T-helper 2 cell treated with Interferon-gamma antibody and Interleukin-4, amounts not matched to agents 5 μg/mL and 100 μg/mL, for 36 hours (primary cell): ENCODE data around the gene KANSL1.

ENCODE experiments used
- DNase-seq: peaks from one replicate; pipeline ENCODE4 v3.0.0; 2021; ENCODE audit warnings: low spot score
- H3K27ac Mint-ChIP-seq: one replicate; pipeline ENCODE4 v1.8.0; 2021; ENCODE audit warnings: mild to moderate bottlenecking, mixed read lengths
- H3K27me3 Mint-ChIP-seq: one replicate; pipeline ENCODE4 v1.8.0; 2021; ENCODE audit warnings: low read depth, mixed read lengths
- H3K36me3 Mint-ChIP-seq: one replicate; pipeline ENCODE4 v1.8.0; 2021; ENCODE audit warnings: low read depth, mixed read lengths
- H3K4me1 Mint-ChIP-seq: one replicate; pipeline ENCODE4 v1.8.0; 2021; ENCODE audit warnings: low read depth, mixed read lengths
- H3K4me3 Mint-ChIP-seq: one replicate; pipeline ENCODE4 v1.8.0; 2022; ENCODE audit warnings: mild to moderate bottlenecking, moderate library complexity, mixed read lengths
- H3K9me3 Mint-ChIP-seq: one replicate; pipeline ENCODE4 v1.8.0; 2021; ENCODE audit warnings: mixed read lengths

Gene KANSL1

DNA sequence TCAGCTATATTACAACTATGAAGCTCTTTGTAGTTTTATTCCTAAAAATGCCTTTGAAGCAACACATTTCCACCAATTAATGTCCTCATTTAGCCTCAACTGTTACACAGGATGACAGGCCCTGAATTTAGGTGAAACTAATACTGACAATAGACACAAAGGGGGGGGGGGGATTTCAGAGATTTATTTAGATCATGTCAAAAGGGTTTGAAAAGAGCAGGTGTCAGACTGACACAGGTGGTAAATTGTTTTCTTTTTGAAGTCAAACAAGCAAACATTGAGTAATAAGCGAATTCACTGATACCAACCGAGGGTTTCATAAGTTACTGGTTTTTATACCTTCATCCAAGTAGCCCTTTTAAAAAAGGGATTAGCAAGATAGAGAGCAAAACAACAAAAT, 40.8 kb downstream of the KANSL1 start:
- no peaks in the 10 kb centered on the region for H3K9me3 Mint-ChIP-seq
- DNase-seq: no peak
- no peak overlapping the region for H3K4me3 Mint-ChIP-seq
- peaks cover 18% of the 10 kb centered on the region for H3K36me3 Mint-ChIP-seq
- no peak overlapping the region for H3K27ac Mint-ChIP-seq
- H3K4me1 Mint-ChIP-seq: peaks cover 65% of the 10 kb centered on the region
- no peaks in the 10 kb centered on the region for H3K27me3 Mint-ChIP-seq

DNA sequence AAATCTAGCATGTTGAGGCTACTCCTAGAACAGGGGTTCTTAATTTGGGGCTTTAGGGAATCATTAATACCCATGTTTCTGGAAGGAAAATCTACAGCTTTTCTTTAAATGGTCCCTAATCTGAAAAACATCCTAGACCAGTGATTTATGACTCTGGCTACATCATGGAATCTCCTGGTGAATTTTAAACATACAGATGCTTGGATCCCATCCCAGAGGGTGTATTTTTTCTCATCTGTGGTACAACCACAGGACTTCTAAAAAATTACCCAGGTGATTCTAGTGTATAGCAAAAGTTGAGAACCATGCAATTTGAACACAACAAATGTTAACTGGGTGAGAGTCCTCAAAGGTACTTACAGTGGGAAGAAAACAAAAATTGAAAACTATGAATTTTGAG, 41.5 kb downstream of the KANSL1 start:
- no peaks in the 10 kb centered on the region for H3K9me3 Mint-ChIP-seq
- no peak for DNase-seq
- peaks cover 21% of the 10 kb centered on the region for H3K36me3 Mint-ChIP-seq
- no peaks in the 10 kb centered on the region for H3K27me3 Mint-ChIP-seq
- no peak overlapping the region for H3K27ac Mint-ChIP-seq
- no peak overlapping the region for H3K4me3 Mint-ChIP-seq
- H3K4me1 Mint-ChIP-seq: peaks cover 63% of the 10 kb centered on the region

DNA sequence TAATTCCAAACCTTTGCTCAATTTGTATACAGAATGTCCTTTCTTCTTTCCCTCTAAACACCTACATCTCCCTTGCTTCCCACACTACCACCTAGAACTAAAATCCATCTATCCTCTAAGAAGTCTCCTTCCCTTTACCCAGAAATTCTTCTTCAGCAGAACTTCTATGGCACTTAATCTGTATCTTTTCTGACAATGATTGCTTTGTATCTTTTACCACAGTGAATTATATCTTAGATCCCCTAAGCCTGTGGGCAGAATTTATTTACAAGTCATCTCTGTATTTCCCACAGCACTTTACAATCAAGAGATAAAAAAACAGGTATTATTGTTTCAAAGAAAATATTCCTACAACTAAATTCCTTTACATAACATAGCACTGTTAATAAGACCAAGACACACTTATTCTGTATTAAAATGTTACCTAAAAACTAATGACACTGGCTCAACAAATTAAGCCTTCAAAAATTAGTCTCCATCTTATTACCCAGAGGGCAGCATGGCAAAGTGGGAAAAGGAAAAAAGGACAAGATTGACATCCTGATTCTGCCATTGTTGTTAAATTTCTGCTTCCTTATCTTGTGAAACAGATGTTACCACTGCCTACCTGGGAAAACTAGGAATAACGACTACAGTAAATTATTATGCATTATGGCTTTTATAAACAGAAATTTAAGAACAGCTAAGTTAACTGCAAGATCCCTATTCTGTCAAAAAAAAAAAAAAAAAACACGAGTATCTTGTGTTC, 42.8 kb downstream of the KANSL1 start:
- Mint-ChIP-seq H3K4me1 (peaks cover 57% of the 10 kb centered on the region), H3K36me3 (peaks cover 22% of the 10 kb centered on the region), H3K9me3 (no peaks in the 10 kb centered on the region), H3K27me3 (no peaks in the 10 kb centered on the region), H3K27ac (no peak overlapping the region), H3K4me3 (no peak overlapping the region)
- no peak for DNase-seq

DNA sequence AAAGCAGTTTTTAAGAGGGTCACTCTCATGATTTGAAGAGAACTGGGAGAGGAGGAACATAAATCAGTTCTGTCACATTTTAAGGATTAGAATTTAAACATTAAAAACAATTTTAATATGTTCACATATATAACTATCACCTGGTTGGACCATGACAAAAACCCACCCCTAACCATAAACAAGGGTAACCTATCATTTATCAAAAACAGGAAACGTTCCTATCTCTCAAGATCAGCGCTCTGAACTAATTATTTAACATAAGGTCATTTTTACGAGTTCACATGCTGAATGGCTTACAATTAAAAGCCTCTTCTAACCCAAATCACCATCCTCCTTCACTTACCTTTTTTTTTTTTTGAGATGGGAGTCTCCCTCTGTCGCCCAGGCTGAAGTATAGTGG, 45.0 kb downstream of the KANSL1 start:
- Mint-ChIP-seq H3K4me1 (peaks cover 58% of the 10 kb centered on the region), H3K4me3 (no peak overlapping the region), H3K36me3 (peaks cover 20% of the 10 kb centered on the region), H3K27me3 (no peaks in the 10 kb centered on the region), H3K27ac (no peak overlapping the region), H3K9me3 (no peaks in the 10 kb centered on the region)
- DNase-seq: no peak

DNA sequence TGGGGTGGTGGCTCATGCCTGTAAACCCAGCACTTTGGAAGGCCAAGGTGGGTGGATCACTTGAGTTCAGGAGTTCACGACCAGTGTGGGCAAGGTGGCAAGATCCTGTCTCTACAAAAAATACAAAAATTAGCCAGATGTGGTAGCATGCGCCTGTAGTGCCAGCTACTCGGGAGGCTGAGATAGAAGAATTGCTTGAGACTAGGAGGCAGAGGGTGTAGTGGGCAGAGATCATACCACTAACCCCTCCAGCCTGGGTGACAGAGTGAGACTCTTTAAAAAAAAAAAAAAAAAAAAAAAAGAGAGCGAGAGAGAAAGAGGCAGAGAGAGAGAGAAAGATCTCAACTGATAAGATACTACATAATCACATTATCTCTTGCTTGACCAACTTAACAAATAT, 45.9 kb downstream of the KANSL1 start:
- Mint-ChIP-seq H3K27me3 (no peaks in the 10 kb centered on the region), H3K36me3 (peaks cover 19% of the 10 kb centered on the region), H3K4me1 (peaks cover 56% of the 10 kb centered on the region), H3K9me3 (no peaks in the 10 kb centered on the region), H3K27ac (no peak overlapping the region), H3K4me3 (peak overlapping the region; percentile 5)
- DNase-seq: peak; percentile 30

DNA sequence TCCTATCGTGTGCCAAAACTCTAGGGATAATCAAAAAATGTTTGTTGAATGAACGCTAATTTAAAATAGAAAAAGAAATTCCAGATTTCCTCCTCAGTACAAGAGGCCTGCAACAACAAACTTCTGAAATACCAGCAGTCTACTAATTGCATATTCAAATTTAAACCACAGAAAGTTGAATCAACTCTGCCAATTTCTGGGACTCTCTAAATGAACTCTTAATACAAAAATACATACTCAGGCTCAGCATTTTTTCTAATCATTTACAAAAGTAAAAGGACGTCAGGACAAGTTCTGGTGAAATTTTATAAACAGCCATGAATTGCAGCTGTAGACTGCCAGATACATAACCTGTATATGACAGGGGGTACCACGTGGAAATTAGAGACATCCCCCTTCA, 49.0 kb downstream of the KANSL1 start:
- H3K9me3 Mint-ChIP-seq: no peaks in the 10 kb centered on the region
- H3K4me1 Mint-ChIP-seq: peaks cover 60% of the 10 kb centered on the region
- H3K36me3 Mint-ChIP-seq: peaks cover 12% of the 10 kb centered on the region
- no peak for DNase-seq
- no peaks in the 10 kb centered on the region for H3K27me3 Mint-ChIP-seq
- no peak overlapping the region for H3K4me3 Mint-ChIP-seq
- H3K27ac Mint-ChIP-seq: no peak overlapping the region

DNA sequence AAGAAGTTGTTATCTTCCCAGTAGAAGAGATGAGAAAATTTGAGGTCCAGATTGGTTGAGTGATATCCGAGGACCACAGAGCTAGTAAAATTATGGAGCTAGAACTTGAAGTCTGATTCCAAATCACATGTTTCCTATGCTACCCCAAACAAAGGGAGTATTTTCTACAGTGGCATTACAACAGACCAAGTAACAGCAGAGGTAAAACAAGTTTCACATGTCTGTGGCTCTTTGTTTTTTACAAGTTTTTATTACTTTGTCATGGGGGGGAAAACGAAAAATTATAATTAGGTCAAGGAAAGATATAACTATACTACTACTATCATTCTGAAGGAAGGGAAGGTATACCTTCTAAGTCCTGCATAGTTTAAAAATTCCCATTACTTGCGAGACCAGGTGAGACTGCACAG, 49.4 kb downstream of the KANSL1 start:
- H3K36me3 Mint-ChIP-seq: peaks cover 12% of the 10 kb centered on the region
- no peak overlapping the region for H3K27ac Mint-ChIP-seq
- H3K27me3 Mint-ChIP-seq: no peaks in the 10 kb centered on the region
- no peak overlapping the region for H3K4me3 Mint-ChIP-seq
- no peak for DNase-seq
- no peaks in the 10 kb centered on the region for H3K9me3 Mint-ChIP-seq
- H3K4me1 Mint-ChIP-seq: peaks cover 61% of the 10 kb centered on the region

DNA sequence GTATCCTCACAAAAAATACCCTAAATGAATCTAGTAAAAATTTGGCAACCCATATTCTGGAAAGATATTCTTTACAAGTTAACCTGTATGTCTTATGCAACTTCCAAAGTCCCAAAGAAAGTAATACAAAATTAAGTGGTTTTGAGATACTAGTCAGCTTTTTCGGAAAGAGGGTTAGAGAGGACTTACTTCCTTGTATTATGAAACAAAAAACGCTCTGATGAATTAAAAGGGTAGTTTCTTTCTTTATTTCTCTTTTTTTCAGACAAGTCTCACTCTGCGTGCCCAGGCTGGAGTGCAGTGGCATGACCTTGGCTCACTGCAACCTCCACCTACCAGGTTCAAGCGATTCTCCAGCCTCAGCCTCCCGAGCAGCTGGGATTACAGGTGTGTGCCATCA, 51.6 kb downstream of the KANSL1 start:
- peaks cover 63% of the 10 kb centered on the region for H3K4me1 Mint-ChIP-seq
- no peak for DNase-seq
- H3K9me3 Mint-ChIP-seq: no peaks in the 10 kb centered on the region
- H3K36me3 Mint-ChIP-seq: peaks cover 11% of the 10 kb centered on the region
- no peaks in the 10 kb centered on the region for H3K27me3 Mint-ChIP-seq
- H3K27ac Mint-ChIP-seq: no peak overlapping the region
- no peak overlapping the region for H3K4me3 Mint-ChIP-seq

DNA sequence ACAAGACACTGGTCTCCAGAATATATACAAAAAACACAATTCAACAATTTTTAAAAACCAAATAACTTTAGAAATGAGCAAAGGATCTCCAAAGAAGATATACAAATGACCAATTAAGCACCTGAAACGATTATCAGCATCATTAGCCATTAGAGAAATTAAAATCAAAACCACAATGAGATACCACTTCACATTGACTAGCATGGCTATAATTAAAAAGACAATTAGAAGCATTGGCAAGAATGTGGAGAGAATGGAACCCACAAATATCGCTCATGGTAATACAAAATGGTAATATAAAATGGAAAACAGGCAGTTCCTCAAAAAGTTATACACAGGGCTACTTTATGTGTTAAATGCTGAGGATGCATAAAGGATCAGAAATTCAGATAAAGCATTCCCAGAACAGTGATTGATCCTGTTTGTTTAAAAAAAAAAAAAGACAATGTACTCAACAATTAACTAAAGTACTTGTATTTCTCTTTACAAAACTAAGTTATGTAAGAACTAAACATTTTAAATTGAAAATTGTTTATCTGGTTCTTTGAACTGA, 52.5 kb downstream of the KANSL1 start:
- Mint-ChIP-seq H3K4me1 (peaks cover 67% of the 10 kb centered on the region), H3K27ac (no peak overlapping the region), H3K27me3 (no peaks in the 10 kb centered on the region), H3K36me3 (peaks cover 12% of the 10 kb centered on the region), H3K9me3 (no peaks in the 10 kb centered on the region), H3K4me3 (no peak overlapping the region)
- no peak for DNase-seq

DNA sequence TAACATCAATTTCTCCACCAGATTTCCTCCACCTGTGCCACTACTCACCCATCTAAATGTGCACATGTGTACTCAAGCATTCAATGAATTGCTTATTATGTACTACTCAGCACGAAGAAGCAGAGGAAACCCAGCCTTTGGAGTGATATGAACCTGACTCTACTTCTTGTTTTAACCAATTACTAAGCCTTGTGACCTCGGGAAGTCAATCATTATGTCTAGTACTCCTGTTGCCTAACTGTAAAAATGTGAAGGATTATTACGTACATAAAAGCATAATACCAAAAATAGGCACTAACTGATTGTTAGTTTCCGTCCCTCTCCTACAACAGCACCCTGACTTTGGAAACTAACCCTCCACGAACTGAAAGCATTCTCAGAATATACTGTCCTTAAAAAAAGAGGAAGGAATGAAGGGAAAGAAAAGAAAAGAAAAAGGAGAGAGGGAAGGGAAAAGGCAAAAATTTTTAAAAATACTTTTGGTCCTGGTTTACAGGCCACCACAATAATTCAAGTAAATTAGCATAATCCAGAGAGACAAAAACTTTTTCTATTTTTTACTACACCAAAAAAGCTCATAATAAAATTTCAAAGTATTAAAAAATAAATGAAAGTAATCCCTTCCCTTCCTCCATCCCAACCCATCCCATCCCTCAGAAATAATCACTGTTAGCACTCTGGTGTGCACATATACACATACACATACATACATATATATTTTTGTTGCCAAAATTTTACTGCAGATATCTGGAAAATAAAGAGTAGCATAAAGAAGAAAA, 53.6 kb downstream of the KANSL1 start:
- no peaks in the 10 kb centered on the region for H3K27me3 Mint-ChIP-seq
- no peak for DNase-seq
- H3K36me3 Mint-ChIP-seq: peaks cover 15% of the 10 kb centered on the region
- no peaks in the 10 kb centered on the region for H3K9me3 Mint-ChIP-seq
- no peak overlapping the region for H3K27ac Mint-ChIP-seq
- H3K4me3 Mint-ChIP-seq: no peak overlapping the region
- H3K4me1 Mint-ChIP-seq: peaks cover 61% of the 10 kb centered on the region

DNA sequence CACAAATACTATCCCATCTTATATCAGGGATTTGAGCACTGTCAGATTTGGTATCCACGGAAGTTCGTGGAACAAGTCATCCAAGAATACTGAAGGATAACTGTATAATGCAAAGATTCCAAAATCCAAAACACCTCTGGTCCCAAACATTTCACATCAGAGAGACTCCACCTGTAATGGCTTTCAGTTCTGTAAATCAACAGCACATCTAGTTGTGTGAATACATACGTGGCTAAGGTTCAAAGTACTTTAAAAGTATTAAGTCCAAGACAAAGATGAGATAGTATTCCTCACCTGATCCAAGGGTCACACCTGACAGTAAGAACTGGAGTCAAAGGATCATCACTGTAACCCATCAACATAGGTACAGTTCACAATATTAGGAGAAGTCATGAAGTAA, 54.8 kb downstream of the KANSL1 start:
- Mint-ChIP-seq H3K36me3 (peaks cover 18% of the 10 kb centered on the region), H3K4me1 (peaks cover 57% of the 10 kb centered on the region), H3K9me3 (no peaks in the 10 kb centered on the region), H3K27me3 (no peaks in the 10 kb centered on the region), H3K27ac (no peak overlapping the region), H3K4me3 (no peak overlapping the region)
- no peak for DNase-seq

DNA sequence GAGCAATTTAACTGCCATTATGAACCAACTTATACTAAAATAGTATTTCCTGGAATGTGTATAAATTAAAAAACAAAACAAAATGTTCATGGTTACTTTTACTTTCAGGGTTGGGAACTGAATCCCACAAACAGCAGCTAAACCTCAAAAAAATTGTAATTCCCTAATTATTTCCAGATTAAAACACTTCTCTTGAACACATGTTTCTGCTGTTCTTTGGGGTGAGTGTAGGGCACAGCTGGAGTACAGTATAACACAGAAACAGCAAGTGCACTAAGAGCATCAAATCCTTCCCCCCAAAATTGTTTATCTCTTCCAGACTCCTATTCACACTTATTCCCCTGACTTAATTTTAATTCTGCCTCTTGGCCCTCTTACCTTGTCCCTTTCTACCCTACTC, 56.4 kb downstream of the KANSL1 start:
- H3K9me3 Mint-ChIP-seq: no peaks in the 10 kb centered on the region
- H3K27ac Mint-ChIP-seq: no peak overlapping the region
- no peaks in the 10 kb centered on the region for H3K27me3 Mint-ChIP-seq
- H3K36me3 Mint-ChIP-seq: peaks cover 23% of the 10 kb centered on the region
- no peak for DNase-seq
- peaks cover 59% of the 10 kb centered on the region for H3K4me1 Mint-ChIP-seq
- no peak overlapping the region for H3K4me3 Mint-ChIP-seq

DNA sequence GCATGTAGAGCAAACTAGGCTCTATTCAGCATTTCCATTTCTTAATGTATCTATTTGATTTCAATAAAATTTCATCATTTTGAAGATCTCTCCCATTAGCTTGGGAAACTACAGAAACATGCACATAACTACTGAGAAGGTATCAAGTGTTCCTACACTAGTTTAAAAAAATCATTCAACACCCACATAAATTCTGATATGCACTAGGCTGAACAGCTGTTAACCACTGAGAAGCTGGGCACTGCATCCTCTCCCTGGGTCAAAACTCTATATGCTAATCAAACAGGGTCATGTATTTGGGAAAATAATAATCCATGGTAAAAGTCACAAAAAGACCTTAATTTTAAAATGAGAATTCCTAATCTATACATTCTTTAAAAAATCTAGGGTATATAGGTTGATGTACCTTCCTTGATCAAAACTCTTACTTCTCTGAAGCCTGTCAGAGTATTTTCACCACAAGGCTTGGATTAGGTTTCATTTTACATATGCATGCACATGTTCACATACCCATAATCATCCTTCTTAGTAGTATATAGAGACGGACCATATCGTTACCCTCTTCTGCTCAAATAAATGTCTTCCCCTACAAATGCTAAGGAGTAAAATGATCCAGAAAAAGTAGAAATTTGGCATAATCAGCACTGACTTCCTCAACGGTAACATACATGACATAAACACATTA, 57.2 kb downstream of the KANSL1 start:
- Mint-ChIP-seq H3K36me3 (peaks cover 23% of the 10 kb centered on the region), H3K27me3 (no peaks in the 10 kb centered on the region), H3K4me1 (peaks cover 53% of the 10 kb centered on the region), H3K4me3 (no peak overlapping the region), H3K9me3 (no peaks in the 10 kb centered on the region), H3K27ac (no peak overlapping the region)
- DNase-seq: no peak
